Fibroblast of lung (primary cell): ENCODE results near the gene TPD52L1. TPM values are rescaled to one million over a fixed set of nuclear protein-coding genes. Genes with fewer than 3 reads are reported as not detected.
"Not testable (repeated sequence)": the region's sequence is repeated elsewhere in the genome, so short reads cannot be mapped to it uniquely, and the experiment has no call there.

ENCODE experiments used
- DNase-seq, 2 donors: peaks; one replicate each; pipeline versions ENCODE4 v3.0.0 to v3.0.0-alpha.2; 2010; ENCODE audit warnings: low read depth in 2 of 2
- H2AFZ ChIP-seq: 2 replicates; pipeline ENCODE4 v1.5.1; 2012; ENCODE audit warnings: low read length, control low read depth, inconsistent platforms
- H3K27ac ChIP-seq: 2 replicates; pipeline ENCODE4 v1.5.1; 2011; ENCODE audit warnings: low read length, control low read depth; ENCODE audit not compliant: insufficient read depth
- H3K27me3 ChIP-seq: 2 replicates; pipeline ENCODE4 v1.5.1; 2011; ENCODE audit warnings: mild to moderate bottlenecking, low read length; ENCODE audit not compliant: control insufficient read depth, insufficient read depth
- H3K36me3 ChIP-seq: 2 replicates; pipeline ENCODE4 v1.5.1; 2011; ENCODE audit warnings: low read length; ENCODE audit not compliant: control insufficient read depth, insufficient read depth
- H3K4me1 ChIP-seq: 2 replicates; pipeline ENCODE4 v1.5.1; 2011; ENCODE audit warnings: low read length; ENCODE audit not compliant: control insufficient read depth, insufficient read depth; ENCODE audit errors: extremely low read depth
- H3K4me2 ChIP-seq: 2 replicates; pipeline ENCODE4 v1.5.1; 2011; ENCODE audit warnings: low read length, control low read depth; ENCODE audit not compliant: insufficient read depth; ENCODE audit errors: extremely low read depth
- H3K4me3 ChIP-seq, 4 experiments: fragments of 200-600 bp in 1 of 4; sonication (generic) in 1 of 4; replicated peaks in 1 of 4; 2 replicates each; pipeline ENCODE4 v1.5.1; 2011 to 2016; ENCODE audit warnings: low read length in 4 of 4, low read depth in 3 of 4, mild to moderate bottlenecking in 3 of 4, control low read depth in 2 of 4, inconsistent platforms in 1 of 4, mixed read lengths in 1 of 4; ENCODE audit not compliant: insufficient read depth in 1 of 4; ENCODE audit errors: control extremely low read depth in 1 of 4
- H3K79me2 ChIP-seq: 2 replicates; pipeline ENCODE4 v1.5.1; 2012; ENCODE audit warnings: mild to moderate bottlenecking, low read length, inconsistent platforms; ENCODE audit not compliant: control insufficient read depth, insufficient read depth
- H3K9ac ChIP-seq: 2 replicates; pipeline ENCODE4 v1.5.1; 2011; ENCODE audit warnings: mild to moderate bottlenecking, low read length, control low read depth; ENCODE audit not compliant: insufficient read depth
- H3K9me3 ChIP-seq: 2 replicates; pipeline ENCODE4 v1.5.1; 2012; ENCODE audit warnings: low read depth, low read length; ENCODE audit not compliant: control insufficient read depth, insufficient read depth
- H4K20me1 ChIP-seq: 2 replicates; pipeline ENCODE4 v1.5.1; 2011; ENCODE audit warnings: low read length; ENCODE audit not compliant: control insufficient read depth, insufficient read depth; ENCODE audit errors: extremely low read depth
- EZH2 ChIP-seq: IDR thresholded peaks from 2 replicates; pipeline ENCODE4 v1.5.1; 2012; ENCODE audit warnings: low read length, control low read depth, mild to moderate bottlenecking; ENCODE audit errors: missing control alignments
- polyA plus RNA-seq, 2 donors: library from polyadenylated mRNA; depleted of rRNA in 1 of 2; stranded (reverse) in 1 of 2; unstranded in 1 of 2; fragments of >200 nt; gene quantifications; 2 replicates each; pipeline ENCODE4 v1.2.1, GENCODE V29; 2011 to 2012; ENCODE audit warnings: missing spikeins in 1 of 2
- total RNA-seq: library from RNA; depleted of rRNA; stranded (reverse); fragments of >200 nt; gene quantifications from 2 replicates; pipeline ENCODE4 v1.2.1, GENCODE V29; 2014
- TF ChIP-seq, protein P1 (sequence below), 2 donors: IDR thresholded peaks in 1 of 2; conservative IDR thresholded peaks in 1 of 2; 1 replicate in 1 of 2; 2 replicates in 1 of 2; pipeline ENCODE4 v1.5.1; 2011 to 2012; ENCODE audit warnings: low read length in 2 of 2, control low read depth in 1 of 2, inconsistent platforms in 1 of 2, low read depth in 1 of 2, mild to moderate bottlenecking in 1 of 2

Gene TPD52L1
- total and polyA plus RNA-seq, 2 donors (not counting 1 experiment from before 2014, with no cell fraction given) = 41.0 to 75.9 TPM

DNA sequence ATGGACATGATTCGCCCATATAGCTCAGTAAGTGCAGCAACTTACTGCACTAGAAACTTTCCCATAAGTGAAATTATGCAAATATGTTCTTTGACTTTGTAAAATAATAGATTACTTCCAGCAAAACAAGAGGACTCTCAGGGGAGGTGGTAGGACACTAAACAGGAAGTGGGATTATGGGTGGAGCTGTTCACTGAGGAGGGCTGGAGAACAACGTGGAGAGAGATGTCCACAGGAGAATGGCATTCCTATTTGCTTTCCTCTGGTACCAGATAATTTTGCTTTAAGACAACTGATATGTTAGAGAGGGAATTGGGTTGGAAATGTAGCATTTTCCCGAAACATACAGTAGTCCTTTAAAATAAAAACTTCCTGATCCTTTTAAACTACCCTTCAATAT is 3.7 kb downstream of the TPD52L1 start:
- Histone ChIP-seq H4K20me1 (no peaks in the 10 kb centered on the region), H3K79me2 (no peaks in the 10 kb centered on the region), H3K9me3 (no peaks in the 10 kb centered on the region), H3K27me3 (no peaks in the 10 kb centered on the region), H3K4me2 (no peak overlapping the region), H3K9ac (no peak overlapping the region), H3K4me3 (no peak overlapping the region), H3K4me1 (no peaks in the 10 kb centered on the region), H3K27ac (no peak overlapping the region), H2AFZ (no peak overlapping the region), H3K36me3 (no peaks in the 10 kb centered on the region)
- no peak for TF ChIP-seq EZH2
- TF ChIP-seq, protein P1, sequence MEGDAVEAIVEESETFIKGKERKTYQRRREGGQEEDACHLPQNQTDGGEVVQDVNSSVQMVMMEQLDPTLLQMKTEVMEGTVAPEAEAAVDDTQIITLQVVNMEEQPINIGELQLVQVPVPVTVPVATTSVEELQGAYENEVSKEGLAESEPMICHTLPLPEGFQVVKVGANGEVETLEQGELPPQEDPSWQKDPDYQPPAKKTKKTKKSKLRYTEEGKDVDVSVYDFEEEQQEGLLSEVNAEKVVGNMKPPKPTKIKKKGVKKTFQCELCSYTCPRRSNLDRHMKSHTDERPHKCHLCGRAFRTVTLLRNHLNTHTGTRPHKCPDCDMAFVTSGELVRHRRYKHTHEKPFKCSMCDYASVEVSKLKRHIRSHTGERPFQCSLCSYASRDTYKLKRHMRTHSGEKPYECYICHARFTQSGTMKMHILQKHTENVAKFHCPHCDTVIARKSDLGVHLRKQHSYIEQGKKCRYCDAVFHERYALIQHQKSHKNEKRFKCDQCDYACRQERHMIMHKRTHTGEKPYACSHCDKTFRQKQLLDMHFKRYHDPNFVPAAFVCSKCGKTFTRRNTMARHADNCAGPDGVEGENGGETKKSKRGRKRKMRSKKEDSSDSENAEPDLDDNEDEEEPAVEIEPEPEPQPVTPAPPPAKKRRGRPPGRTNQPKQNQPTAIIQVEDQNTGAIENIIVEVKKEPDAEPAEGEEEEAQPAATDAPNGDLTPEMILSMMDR (conservative IDR thresholded peaks at IDR 0.05 in 1 of 2, IDR thresholded peaks at IDR 0.05 in 1 of 2; ENCODE audit: low read depth in 1 of 2, low read length in 2 of 2) = no peak
- DNase-seq = no peak

DNA sequence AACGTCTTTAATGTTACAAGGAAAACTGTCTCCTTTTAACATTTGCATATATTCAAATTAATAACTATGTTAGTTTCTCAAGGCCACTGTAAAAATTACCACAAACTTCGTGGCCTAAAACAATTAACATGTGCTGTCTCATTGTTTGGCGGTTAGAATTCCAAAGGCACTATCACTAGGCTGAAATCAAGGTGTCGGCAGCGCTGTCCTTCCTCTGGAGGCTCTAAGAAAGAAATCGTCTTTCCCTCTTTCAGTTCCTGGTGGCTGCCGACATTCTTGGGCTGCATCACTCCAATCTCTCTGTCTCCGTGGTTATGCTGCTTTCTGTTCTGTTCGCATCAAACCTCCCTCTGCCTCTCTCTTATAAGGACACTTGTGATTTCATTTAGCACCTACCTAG is 4.2 kb downstream of the TPD52L1 start:
- H3K4me3 ChIP-seq = no peak overlapping the region
- H3K9me3 ChIP-seq = no peaks in the 10 kb centered on the region
- no peaks in the 10 kb centered on the region for H3K27me3 ChIP-seq
- H3K36me3 ChIP-seq = no peaks in the 10 kb centered on the region
- no peak overlapping the region for H3K27ac ChIP-seq
- no peaks in the 10 kb centered on the region for H4K20me1 ChIP-seq
- no peak overlapping the region for H3K4me2 ChIP-seq
- H3K4me1 ChIP-seq = no peaks in the 10 kb centered on the region
- H2AFZ ChIP-seq = no peak overlapping the region
- TF ChIP-seq, protein P1 (conservative IDR thresholded peaks at IDR 0.05 in 1 of 2, IDR thresholded peaks at IDR 0.05 in 1 of 2; ENCODE audit: low read depth in 1 of 2, low read length in 2 of 2) = no peak
- no peak for TF ChIP-seq EZH2
- H3K79me2 ChIP-seq = no peaks in the 10 kb centered on the region
- H3K9ac ChIP-seq = no peak overlapping the region
- no peak for DNase-seq

DNA sequence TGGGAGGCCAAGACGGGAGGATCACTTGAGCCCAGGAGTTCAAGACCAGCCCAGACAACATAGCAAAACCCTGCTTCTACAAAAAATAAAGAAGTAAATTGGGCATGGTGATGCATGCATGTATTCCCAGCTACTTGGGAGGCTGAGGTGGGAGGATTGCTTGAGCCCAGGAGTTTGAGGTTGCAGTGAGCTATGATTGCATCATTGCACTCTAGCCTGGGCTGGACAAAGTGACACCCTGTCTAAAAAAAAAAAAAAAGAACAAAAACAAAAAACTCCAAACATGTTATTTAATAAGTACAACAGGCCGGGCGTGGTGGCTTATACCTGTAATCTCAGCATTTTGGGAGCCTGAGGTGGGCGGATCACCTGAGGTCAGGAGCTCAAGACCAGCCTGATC is 9.8 kb downstream of the TPD52L1 start:
- H3K4me1 ChIP-seq, H3K27me3 ChIP-seq, H3K79me2 ChIP-seq, H3K9ac ChIP-seq, H3K36me3 ChIP-seq, H3K27ac ChIP-seq, DNase-seq, H4K20me1 ChIP-seq, H3K4me2 ChIP-seq, H3K4me3 ChIP-seq, H2AFZ ChIP-seq, H3K9me3 ChIP-seq: not testable (repeated sequence)
